ENCODE measurements around the gene UBE2E2. TPM values are rescaled to one million over a fixed set of nuclear protein-coding genes. Genes with fewer than 3 reads are reported as not detected.

UBE2E2 gene
- total RNA-seq, 2 donors from 2014 or later = 6.4 to 9.6 TPM

- Mint-ChIP-seq H3K4me3 (no peak overlapping the region), H3K27ac (no peak overlapping the region), H3K9me3 (no peaks in the 10 kb centered on the region), H3K27me3 (peaks cover 0 to 6% of the 10 kb centered on the region in 2 donors), H3K4me1 (ENCODE audit: low read depth in 2 of 2) (no peaks in the 10 kb centered on the region), H3K36me3 (no peaks in the 10 kb centered on the region)
- DNase-seq (ENCODE audit: low spot score) (no peak), ATAC-seq (no peak)
These were observed 298.2 kb downstream of the UBE2E2 start for GRCh38 chr3:23501201-23501802.

GRCh38 chr3:23508464-23508863 lies 305.3 kb downstream of the UBE2E2 start:
- Mint-ChIP-seq H3K27me3 (peaks cover 0 to 2% of the 10 kb centered on the region in 2 donors), H3K36me3 (no peaks in the 10 kb centered on the region), H3K4me3 (no peak overlapping the region), H3K4me1 (ENCODE audit: low read depth in 2 of 2) (no peaks in the 10 kb centered on the region), H3K27ac (no peak overlapping the region), H3K9me3 (peaks cover 3% of the 10 kb centered on the region)
- ATAC-seq (no peak), DNase-seq (ENCODE audit: low spot score) (no peak)

- H3K4me1 Mint-ChIP-seq (ENCODE audit: low read depth in 2 of 2) = no peaks in the 10 kb centered on the region
- peaks cover 0 to 5% of the 10 kb centered on the region in 2 donors for H3K27me3 Mint-ChIP-seq
- DNase-seq (ENCODE audit: low spot score) (no peak), ATAC-seq (no peak)
- no peaks in the 10 kb centered on the region for H3K9me3 Mint-ChIP-seq
- H3K27ac Mint-ChIP-seq = no peak overlapping the region
- no peak overlapping the region for H3K4me3 Mint-ChIP-seq
- no peaks in the 10 kb centered on the region for H3K36me3 Mint-ChIP-seq
These were observed 315.3 kb downstream of the UBE2E2 start for GRCh38 chr3:23518441-23518840.

DNA sequence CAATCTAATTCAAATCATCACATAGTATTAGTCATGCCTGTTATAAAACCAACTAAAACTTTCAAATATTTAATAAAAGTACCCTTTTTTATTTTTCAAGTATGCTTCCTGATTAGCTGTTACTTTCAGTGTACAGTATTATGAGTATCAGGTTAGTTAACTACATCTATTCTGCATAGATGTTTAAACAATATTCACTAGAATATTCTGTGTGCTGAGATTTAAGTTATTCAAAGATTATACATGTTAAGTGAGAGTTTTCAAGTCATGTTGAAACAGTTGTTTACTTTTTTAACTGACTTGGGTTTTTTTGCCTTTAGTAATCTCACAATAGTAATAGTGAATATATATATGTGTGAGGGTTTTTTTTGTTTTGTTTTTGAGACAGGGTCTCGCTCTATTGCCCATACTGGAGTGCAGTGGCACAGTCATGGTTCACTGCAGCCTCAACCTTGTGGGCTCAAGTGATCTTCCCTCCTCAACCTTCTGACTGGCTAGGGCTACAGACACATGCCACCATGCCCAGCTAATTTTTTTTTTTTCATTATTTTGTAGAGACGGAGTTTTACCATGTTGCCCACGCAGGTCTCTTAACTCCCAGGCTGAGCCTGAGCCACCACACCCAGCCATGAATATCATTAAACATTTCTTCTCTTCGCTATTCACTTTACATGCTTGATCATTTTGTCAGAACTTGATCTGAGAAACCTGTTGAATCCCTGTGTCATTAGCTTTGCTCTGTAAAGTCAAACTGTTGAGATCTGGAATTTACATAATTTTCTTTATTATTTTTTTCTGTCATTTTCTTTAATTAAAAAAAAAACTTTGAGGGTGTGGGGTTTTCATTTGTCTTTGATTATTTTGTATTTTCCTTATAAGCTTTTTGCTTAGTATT lies 316.4 kb downstream of the UBE2E2 start:
- no peaks in the 10 kb centered on the region for H3K36me3 Mint-ChIP-seq
- ATAC-seq (no peak), DNase-seq (ENCODE audit: low spot score) (no peak)
- no peak overlapping the region for H3K4me3 Mint-ChIP-seq
- H3K4me1 Mint-ChIP-seq (ENCODE audit: low read depth in 2 of 2) = no peaks in the 10 kb centered on the region
- H3K27ac Mint-ChIP-seq = no peak overlapping the region
- no peaks in the 10 kb centered on the region for H3K9me3 Mint-ChIP-seq
- peaks cover 0 to 5% of the 10 kb centered on the region in 2 donors for H3K27me3 Mint-ChIP-seq

DNA sequence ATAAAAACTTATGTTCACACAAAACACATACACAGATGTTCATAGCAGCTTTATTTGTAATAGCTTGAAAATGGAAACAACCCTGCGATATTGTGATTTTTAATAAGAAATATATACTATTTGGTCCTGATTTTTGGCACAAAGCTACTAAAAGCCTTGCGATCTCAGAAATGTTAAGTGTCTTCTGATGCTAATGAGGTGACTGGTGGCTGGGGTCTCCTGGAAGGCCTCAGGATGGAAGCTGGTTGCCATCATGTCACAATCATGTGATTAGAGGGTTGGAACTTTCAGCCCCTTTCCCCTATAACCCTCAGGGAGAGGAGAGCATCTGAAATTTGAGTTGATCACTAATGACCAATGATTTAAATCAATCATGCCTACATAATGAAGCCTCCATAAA lies 324.2 kb downstream of the UBE2E2 start:
- DNase-seq (ENCODE audit: low spot score) = no peak
- peaks cover 5 to 14% of the 10 kb centered on the region in 2 donors for H3K27me3 Mint-ChIP-seq

GRCh38 chr3:23533596-23533995 lies 330.5 kb downstream of the UBE2E2 start:
- no peak for ATAC-seq

More for the DNA sequence above, 324.2 kb downstream of the UBE2E2 start:
- Mint-ChIP-seq H3K4me1 (ENCODE audit: low read depth in 2 of 2) (no peaks in the 10 kb centered on the region), H3K9me3 (no peaks in the 10 kb centered on the region), H3K36me3 (no peaks in the 10 kb centered on the region), H3K27ac (no peak overlapping the region), H3K4me3 (no peak overlapping the region)
- ATAC-seq = no peak

GRCh38 chr3:23533996-23534395 lies 330.9 kb downstream of the UBE2E2 start:
- peaks cover 0 to 16% of the 10 kb centered on the region in 2 donors for H3K27me3 Mint-ChIP-seq
- no peak overlapping the region for H3K27ac Mint-ChIP-seq
- H3K4me3 Mint-ChIP-seq = no peak overlapping the region
- ATAC-seq = no peak
- DNase-seq (ENCODE audit: low spot score) = no peak
- no peaks in the 10 kb centered on the region for H3K4me1 Mint-ChIP-seq (ENCODE audit: low read depth in 2 of 2)
- no peaks in the 10 kb centered on the region for H3K9me3 Mint-ChIP-seq
- H3K36me3 Mint-ChIP-seq = no peaks in the 10 kb centered on the region

More at GRCh38 chr3:23533596-23533995, 330.5 kb downstream of the UBE2E2 start:
- Mint-ChIP-seq H3K4me3 (no peak overlapping the region), H3K27ac (no peak overlapping the region), H3K36me3 (no peaks in the 10 kb centered on the region), H3K9me3 (no peaks in the 10 kb centered on the region), H3K27me3 (peaks cover 3 to 14% of the 10 kb centered on the region in 2 donors), H3K4me1 (ENCODE audit: low read depth in 2 of 2) (no peaks in the 10 kb centered on the region)
- DNase-seq (ENCODE audit: low spot score) = no peak

- H3K4me1 Mint-ChIP-seq (ENCODE audit: low read depth in 2 of 2) = no peaks in the 10 kb centered on the region
- H3K27me3 Mint-ChIP-seq = peaks cover 0 to 7% of the 10 kb centered on the region in 2 donors
- DNase-seq (ENCODE audit: low spot score) (no peak), ATAC-seq (no peak)
- no peaks in the 10 kb centered on the region for H3K9me3 Mint-ChIP-seq
- H3K36me3 Mint-ChIP-seq = no peaks in the 10 kb centered on the region
- H3K4me3 Mint-ChIP-seq = no peak overlapping the region
- H3K27ac Mint-ChIP-seq = no peak overlapping the region
These were observed 334.0 kb downstream of the UBE2E2 start for GRCh38 chr3:23537101-23537551.

DNA sequence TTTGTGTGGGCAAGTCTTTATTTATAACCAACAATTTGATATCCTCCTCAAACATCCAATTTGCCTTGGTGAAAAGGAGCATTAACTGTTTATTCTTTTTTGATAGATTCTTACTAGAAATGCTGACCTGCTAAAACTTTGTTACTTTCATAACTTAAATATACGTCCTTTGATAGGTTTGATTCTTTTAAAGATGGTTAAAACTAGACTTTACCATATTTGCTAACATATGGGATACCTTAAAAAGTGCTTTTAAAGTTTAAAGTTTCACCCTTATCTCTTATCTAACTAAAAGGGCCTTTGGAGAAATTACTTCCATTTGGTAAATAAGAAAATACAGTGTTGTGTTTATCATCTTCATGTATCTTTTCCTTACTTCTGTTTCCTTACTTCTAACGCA lies 336.1 kb downstream of the UBE2E2 start:
- no peak for ATAC-seq
- H3K27me3 Mint-ChIP-seq = peaks cover 0 to 7% of the 10 kb centered on the region in 2 donors
- H3K9me3 Mint-ChIP-seq = no peaks in the 10 kb centered on the region
- H3K36me3 Mint-ChIP-seq = no peaks in the 10 kb centered on the region
- H3K4me3 Mint-ChIP-seq = no peak overlapping the region
- DNase-seq (ENCODE audit: low spot score) = no peak
- H3K4me1 Mint-ChIP-seq (ENCODE audit: low read depth in 2 of 2) = no peaks in the 10 kb centered on the region
- no peak overlapping the region for H3K27ac Mint-ChIP-seq

GRCh38 chr3:23540600-23540999 lies 337.5 kb downstream of the UBE2E2 start:
- Mint-ChIP-seq H3K9me3 (no peaks in the 10 kb centered on the region), H3K27ac (no peak overlapping the region), H3K36me3 (no peaks in the 10 kb centered on the region), H3K27me3 (peaks cover 0 to 7% of the 10 kb centered on the region in 2 donors), H3K4me1 (ENCODE audit: low read depth in 2 of 2) (no peaks in the 10 kb centered on the region), H3K4me3 (no peak overlapping the region)
- DNase-seq (ENCODE audit: low spot score) = no peak
- ATAC-seq = no peak

- Mint-ChIP-seq H3K4me3 (no peak overlapping the region), H3K27me3 (peaks cover 0 to 7% of the 10 kb centered on the region in 2 donors), H3K27ac (no peak overlapping the region), H3K9me3 (no peaks in the 10 kb centered on the region), H3K4me1 (ENCODE audit: low read depth in 2 of 2) (no peaks in the 10 kb centered on the region), H3K36me3 (no peaks in the 10 kb centered on the region)
- DNase-seq (ENCODE audit: low spot score) = no peak
- ATAC-seq = no peak
These were observed 339.0 kb downstream of the UBE2E2 start for GRCh38 chr3:23542079-23542478.

DNA sequence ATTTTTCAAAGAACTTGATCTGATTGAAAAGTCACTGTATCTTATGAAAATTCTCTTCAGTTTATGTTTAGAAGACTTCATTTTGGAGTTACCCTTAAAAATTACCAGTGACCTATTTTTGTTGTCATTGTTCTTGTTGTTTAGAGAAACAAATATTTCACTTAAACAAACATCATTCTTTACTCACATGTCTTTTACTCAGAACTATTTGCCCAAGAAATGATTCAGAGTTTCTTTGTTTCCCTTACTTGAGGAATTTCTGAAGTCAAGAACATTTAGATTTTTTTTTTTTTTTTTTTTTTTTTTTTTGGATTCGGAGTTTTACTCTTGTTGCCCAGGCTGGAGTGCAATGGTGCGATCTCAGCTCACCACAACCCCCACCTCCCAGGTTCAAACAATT lies 343.1 kb downstream of the UBE2E2 start:
- Mint-ChIP-seq H3K36me3 (no peaks in the 10 kb centered on the region), H3K27ac (no peak overlapping the region), H3K4me1 (ENCODE audit: low read depth in 2 of 2) (no peaks in the 10 kb centered on the region), H3K27me3 (peaks cover 0 to 4% of the 10 kb centered on the region in 2 donors), H3K9me3 (no peaks in the 10 kb centered on the region), H3K4me3 (no peak overlapping the region)
- no peak for DNase-seq (ENCODE audit: low spot score)
- ATAC-seq = no peak

DNA sequence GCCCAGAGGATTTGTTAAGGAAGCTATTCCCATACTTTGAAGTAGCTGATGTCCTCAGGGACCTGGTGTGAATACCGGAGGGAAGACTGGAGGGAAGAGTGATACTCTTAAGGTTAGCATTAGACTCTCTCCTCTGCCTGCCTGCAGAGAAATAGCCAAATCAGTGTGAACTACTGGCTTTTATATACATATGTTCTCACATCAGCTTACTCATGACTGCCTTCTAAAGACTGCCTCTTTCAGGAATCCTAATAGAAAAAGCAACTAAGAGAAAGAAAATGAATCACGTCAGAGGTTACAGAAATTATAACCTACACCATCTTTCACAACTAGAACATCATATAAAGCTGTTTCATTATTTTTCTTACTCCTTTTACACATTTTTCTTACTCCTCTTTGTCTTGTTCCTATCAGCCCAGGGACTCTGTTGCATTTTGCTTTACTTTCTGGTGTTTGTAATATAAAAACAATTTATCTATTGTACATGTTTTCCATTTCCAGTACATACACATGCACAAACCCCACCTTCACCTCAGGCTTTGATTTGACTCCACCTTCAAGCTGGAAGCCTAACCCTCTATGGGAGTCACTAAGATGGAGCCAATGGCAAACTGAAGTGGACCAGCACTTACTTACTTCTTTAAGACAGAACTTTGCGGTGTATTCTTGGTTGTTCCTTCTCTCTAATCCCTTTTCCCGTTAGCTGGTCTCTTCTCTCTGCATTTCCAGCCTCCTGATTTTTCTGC lies 345.0 kb downstream of the UBE2E2 start:
- Mint-ChIP-seq H3K27me3 (peaks cover 0 to 4% of the 10 kb centered on the region in 2 donors), H3K36me3 (no peaks in the 10 kb centered on the region), H3K9me3 (no peaks in the 10 kb centered on the region), H3K4me1 (ENCODE audit: low read depth in 2 of 2) (no peaks in the 10 kb centered on the region), H3K4me3 (no peak overlapping the region), H3K27ac (no peak overlapping the region)
- DNase-seq (ENCODE audit: low spot score) = no peak
- no peak for ATAC-seq

GRCh38 chr3:23548706-23549105 lies 345.6 kb downstream of the UBE2E2 start:
- ATAC-seq = no peak
- H3K9me3 Mint-ChIP-seq = no peaks in the 10 kb centered on the region
- DNase-seq (ENCODE audit: low spot score) = no peak
- H3K27ac Mint-ChIP-seq = no peak overlapping the region
- H3K4me3 Mint-ChIP-seq = no peak overlapping the region
- H3K4me1 Mint-ChIP-seq (ENCODE audit: low read depth in 2 of 2) = no peaks in the 10 kb centered on the region
- peaks cover 0 to 4% of the 10 kb centered on the region in 2 donors for H3K27me3 Mint-ChIP-seq
- H3K36me3 Mint-ChIP-seq = no peaks in the 10 kb centered on the region

Measured in natural killer cell treated with Interleukin-12 subunit alpha and Interleukin-12 subunit beta and Interleukin-15 and Interleukin-18, amount 100 ng/mL, for 72 hours (primary cell).